Testis (tissue), 3 donors: Measurements from ENCODE around the gene MAP2. TPM values are rescaled to one million over a fixed set of nuclear protein-coding genes. Genes with fewer than 3 reads are reported as not detected.

ENCODE experiments used
- DNase-seq: peaks from one replicate; pipeline ENCODE4 v3.0.0-alpha.2; 2019
- H3K27ac ChIP-seq, 2 donors: fragments of 200-600 bp; sonication (generic); one replicate each; pipeline ENCODE4 v1.5.1; 2019
- H3K27me3 ChIP-seq: fragments of 200-600 bp; sonication (generic); one replicate; pipeline ENCODE4 v1.5.1; 2019
- H3K36me3 ChIP-seq: fragments of 200-600 bp; sonication (generic); one replicate; pipeline ENCODE4 v1.5.1; 2017; ENCODE audit warnings: low read depth; ENCODE audit errors: missing control alignments
- H3K4me1 ChIP-seq: fragments of 200-600 bp; sonication (generic); one replicate; pipeline ENCODE4 v1.5.1; 2019
- H3K4me3 ChIP-seq, 2 donors: fragments of 200-600 bp; sonication (generic); one replicate each; pipeline ENCODE4 v1.5.1; 2017 to 2019
- H3K9me3 ChIP-seq: fragments of 200-600 bp; sonication (generic); one replicate; pipeline ENCODE4 v1.5.1; 2017
- CTCF ChIP-seq, 3 experiments: fragments of 450-650 bp in 2 of 3; fragments of 200-600 bp in 1 of 3; sonication (generic) in 1 of 3; IDR thresholded peaks; one replicate each; pipeline ENCODE4 v1.5.1; 2016 to 2019; ENCODE audit warnings: antibody characterized with exemption in 3 of 3, mild to moderate bottlenecking in 2 of 3, moderate library complexity in 1 of 3
- POLR2A ChIP-seq: fragments of 450-650 bp; IDR thresholded peaks from one replicate; pipeline ENCODE4 v1.6.1; 2017; ENCODE audit warnings: antibody characterized with exemption, mild to moderate bottlenecking, moderate library complexity
- WGBS, 2 donors: methylation state at CpG; one replicate each; pipeline ENCODE4 v1.1.5; 2018; 5-methylcytosine and 5-hydroxymethylcytosine counted together
- intact Hi-C: fragments of 100-400 bp; cut with DNase I; formaldehyde crosslinking; loops from one replicate; pipeline ENCODE4 v1.15.1; 2023; ENCODE audit warnings: low total_unique reads
- polyA plus RNA-seq: library from polyadenylated mRNA; stranded (reverse); fragments of 350-450 nt; fragmentation: Illumina TruSeq; extraction: RNeasy Lipid Tissue Mini Kit (QIAGEN cat#74804); gene quantifications from one replicate; pipeline ENCODE4 v1.2.3, GENCODE V29; 2014; ENCODE audit warnings: low read depth, low replicate concordance; ENCODE audit not compliant: insufficient read depth
- total RNA-seq, 2 donors: library from RNA; depleted of rRNA; stranded (reverse); fragments of >200 nt; gene quantifications; one replicate each; pipeline ENCODE4 v1.2.3, GENCODE V29; 2016

Gene MAP2
- total and polyA plus RNA-seq, 3 donors from 2014 or later, result 15.6 to 30.9 (median 20.9) TPM

GRCh38 chr2:209713219-209713618 lies 289.4 kb downstream of the MAP2 start:
- Histone ChIP-seq H3K4me1 (no peaks in the 10 kb centered on the region), H3K9me3 (no peaks in the 10 kb centered on the region), H3K4me3 (no peak overlapping the region), H3K27me3 (no peaks in the 10 kb centered on the region), H3K27ac (no peak overlapping the region), H3K36me3 (no peaks in the 10 kb centered on the region)
- no peak for TF ChIP-seq CTCF (IDR thresholded peaks at IDR 0.05)
- no peak for TF ChIP-seq POLR2A
- DNase-seq, result no peak
- intact Hi-C loops, result no loop called here

- Histone ChIP-seq H3K27me3 (no peaks in the 10 kb centered on the region), H3K36me3 (no peaks in the 10 kb centered on the region), H3K27ac (no peak overlapping the region), H3K4me3 (no peak overlapping the region), H3K4me1 (no peaks in the 10 kb centered on the region), H3K9me3 (no peaks in the 10 kb centered on the region)
- intact Hi-C loops, result no loop called here
- no peak for DNase-seq
- TF ChIP-seq CTCF (IDR thresholded peaks at IDR 0.05) (no peak), POLR2A (no peak)
- 75% methylated on average over 5 of the region's 5 CpGs for WGBS, 2 donors
Observed at GRCh38 chr2:209719034-209719433, 295.2 kb downstream of the MAP2 start.

DNA sequence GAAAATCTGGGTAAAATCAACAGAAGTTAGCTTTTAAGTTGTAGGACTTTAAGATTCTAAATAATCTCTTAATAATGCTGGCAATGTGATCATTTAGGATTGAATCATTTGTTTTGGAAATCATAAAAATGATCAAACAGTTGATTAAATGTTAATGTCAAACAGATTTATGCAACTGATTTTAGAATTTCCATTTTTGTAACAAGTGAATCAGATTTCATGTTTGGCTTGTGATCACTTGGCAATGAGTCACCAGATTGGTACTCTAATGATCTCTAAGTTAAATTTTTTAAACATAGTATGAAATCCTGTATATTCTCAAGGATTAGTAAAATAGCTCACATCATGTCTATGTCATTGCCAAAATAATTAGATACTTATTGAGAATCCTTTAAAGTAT lies 297.6 kb downstream of the MAP2 start:
- DNase-seq, result no peak
- intact Hi-C loops, result no loop called here
- H3K27me3 ChIP-seq, result no peaks in the 10 kb centered on the region
- TF ChIP-seq POLR2A, result no peak
- TF ChIP-seq CTCF (IDR thresholded peaks at IDR 0.05), result no peak
- H3K4me3 ChIP-seq, result no peak overlapping the region
- H3K4me1 ChIP-seq, result no peaks in the 10 kb centered on the region
- no peaks in the 10 kb centered on the region for H3K9me3 ChIP-seq
- no peaks in the 10 kb centered on the region for H3K36me3 ChIP-seq
- H3K27ac ChIP-seq, result no peak overlapping the region

- no peak overlapping the region for H3K27ac ChIP-seq
- 92 to 94% methylated on average over 2 of the region's 2 CpGs for WGBS, 2 donors
- intact Hi-C loops, result no loop called here
- no peaks in the 10 kb centered on the region for H3K27me3 ChIP-seq
- H3K9me3 ChIP-seq, result no peaks in the 10 kb centered on the region
- H3K36me3 ChIP-seq, result no peaks in the 10 kb centered on the region
- no peaks in the 10 kb centered on the region for H3K4me1 ChIP-seq
- TF ChIP-seq CTCF (IDR thresholded peaks at IDR 0.05) (no peak), POLR2A (no peak)
- no peak for DNase-seq
- H3K4me3 ChIP-seq, result no peak overlapping the region
Observed at GRCh38 chr2:209726311-209726710, 302.5 kb downstream of the MAP2 start.

DNA sequence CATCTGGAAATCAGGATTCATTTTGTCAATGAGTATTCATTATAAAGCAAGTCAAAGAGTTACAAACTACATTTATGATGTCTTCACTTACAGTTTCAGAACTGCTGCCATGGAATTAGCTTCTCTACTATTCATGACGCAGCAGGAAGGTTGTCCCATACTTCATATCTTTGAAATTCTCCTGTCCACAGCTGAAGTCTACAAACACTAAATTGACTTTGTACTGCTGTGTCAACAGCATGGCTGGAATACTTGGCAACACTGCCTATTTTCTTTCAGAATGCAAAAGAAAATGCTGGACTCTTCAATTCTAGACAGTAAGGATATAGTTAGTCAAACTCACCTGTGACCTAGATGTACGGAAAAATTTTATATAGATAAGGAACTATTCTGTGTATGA lies 303.2 kb downstream of the MAP2 start:
- no peaks in the 10 kb centered on the region for H3K9me3 ChIP-seq
- no peak overlapping the region for H3K27ac ChIP-seq
- H3K4me3 ChIP-seq, result no peak overlapping the region
- intact Hi-C loops, result no loop called here
- WGBS, 2 donors, result 88 to 90% methylated on average over 2 of the region's 2 CpGs
- H3K4me1 ChIP-seq, result no peaks in the 10 kb centered on the region
- H3K27me3 ChIP-seq, result no peaks in the 10 kb centered on the region
- TF ChIP-seq POLR2A (no peak), CTCF (IDR thresholded peaks at IDR 0.05) (no peak)
- no peaks in the 10 kb centered on the region for H3K36me3 ChIP-seq
- no peak for DNase-seq
